HCT116 (cell line): ENCODE results near the gene SNX2. TPM values are rescaled to one million over a fixed set of nuclear protein-coding genes. Genes with fewer than 3 reads are reported as not detected.

ENCODE experiments used
- ATAC-seq: fragments of 200-7000 bp; cut with Tn5 transposase; 2 replicates; pipeline ENCODE4 v1.9.1; 2020; ENCODE audit warnings: mild to moderate bottlenecking, moderate library complexity
- BruUV-seq: library from RNA; stranded (reverse); fragments of 400-500 nt; replicated peaks from 2 replicates; lab custom pipeline; 2021; lab: Mats Ljungman, UMichigan
- CTCF ChIA-PET: fragments of 300-600 bp; sonication (Branson Sonifier 250); formaldehyde crosslinking; loops from one replicate; lab custom pipeline; 2021; ENCODE audit warnings: antibody characterized with exemption; lab: Charles Lee
- POLR2A ChIA-PET: fragments of 300-600, 350-600 bp; sonication (Branson Sonifier 250); formaldehyde crosslinking; loops from one replicate; lab custom pipeline; 2021; ENCODE audit warnings: antibody characterized with exemption; lab: Charles Lee
- RAD21 ChIA-PET, 2 experiments: fragments of 300-600 bp; sonication (Branson Sonifier 250); formaldehyde crosslinking; loops; one replicate each; lab custom pipeline; 2023; ENCODE audit warnings: low total read pairs in 2 of 2; ENCODE audit not compliant: uncharacterized antibody in 2 of 2, unreplicated experiment in 2 of 2, low non-redundant PET in 1 of 2; lab: Charles Lee
- DNase-seq: peaks from one replicate; pipeline ENCODE4 v3.0.0-alpha.2; 2010; ENCODE audit warnings: low read depth, low spot score
- H2AFZ ChIP-seq: fragments of 200-600 bp; shearing (Covaris generic), sonication (generic); 2 replicates; pipeline ENCODE4 v1.6.1; 2017; ENCODE audit warnings: low read depth, mixed run types, mixed read lengths, antibody characterized with exemption, low read length; ENCODE audit not compliant: poor library complexity, severe bottlenecking
- H3K27ac ChIP-seq: 2 replicates; pipeline ENCODE4 v1.5.1; 2012; ENCODE audit warnings: low read depth, low read length
- H3K27me3 ChIP-seq: fragments of 200-600 bp; sonication (generic); 2 replicates; pipeline ENCODE4 v1.6.1; 2016; ENCODE audit warnings: mixed run types, low read length, mixed read lengths; ENCODE audit not compliant: insufficient read depth
- H3K36me3 ChIP-seq, 2 experiments: fragments of 200-500 bp in 1 of 2; fragments of 200-600 bp in 1 of 2; sonication (Bioruptor generic) in 1 of 2; sonication (generic) in 1 of 2; 2 replicates each; pipeline versions ENCODE4 v1.5.1 to v1.6.1; 2014 to 2016; ENCODE audit warnings: low read length in 2 of 2, inconsistent platforms in 1 of 2, mixed read lengths in 1 of 2, mixed run types in 1 of 2; ENCODE audit not compliant: insufficient read depth in 2 of 2, control insufficient read depth in 1 of 2
- H3K4me1 ChIP-seq, 2 experiments: fragments of 200-600 bp in 1 of 2; sonication (generic) in 1 of 2; 2 replicates each; pipeline versions ENCODE4 v1.5.1 to v1.6.1; 2012 to 2017; ENCODE audit warnings: low read length in 2 of 2, inconsistent platforms in 1 of 2, mild to moderate bottlenecking in 1 of 2, mixed read lengths in 1 of 2, mixed run types in 1 of 2, moderate library complexity in 1 of 2; ENCODE audit not compliant: insufficient read depth in 2 of 2, control insufficient read depth in 1 of 2
- H3K4me2 ChIP-seq: fragments of 200-600 bp; sonication (generic); 2 replicates; pipeline ENCODE4 v1.6.1; 2017; ENCODE audit warnings: mixed run types, low read length, mixed read lengths
- H3K4me3 ChIP-seq, 2 experiments: fragments of 200-600 bp in 1 of 2; sonication (generic) in 1 of 2; replicated peaks in 1 of 2; 2 replicates each; pipeline ENCODE4 v1.5.1; 2011 to 2016; ENCODE audit warnings: low read length in 2 of 2, control low read depth in 1 of 2, low read depth in 1 of 2, mild to moderate bottlenecking in 1 of 2, mixed read lengths in 1 of 2, mixed run types in 1 of 2
- H3K79me2 ChIP-seq: fragments of 200-600 bp; sonication (generic); 2 replicates; pipeline ENCODE4 v1.6.1; 2017; ENCODE audit warnings: mild to moderate bottlenecking, mixed run types, low read length, moderate library complexity, mixed read lengths; ENCODE audit not compliant: insufficient read depth
- H3K9ac ChIP-seq: fragments of 200-600 bp; sonication (generic); 2 replicates; pipeline ENCODE4 v1.6.1; 2016; ENCODE audit warnings: low read length, mixed read lengths
- H3K9me2 ChIP-seq: fragments of 200-600 bp; sonication (generic), shearing (Covaris generic); 2 replicates; pipeline ENCODE4 v1.6.1; 2017; ENCODE audit warnings: mixed run types, mild to moderate bottlenecking, moderate library complexity; ENCODE audit not compliant: insufficient read depth
- H3K9me3 ChIP-seq, 2 experiments: fragments of 200-500 bp in 1 of 2; fragments of 200-600 bp in 1 of 2; sonication (Bioruptor generic) in 1 of 2; sonication (generic) in 1 of 2; 2 replicates each; pipeline ENCODE4 v1.6.1; 2014 to 2017; ENCODE audit warnings: low read length in 2 of 2, mixed read lengths in 2 of 2, inconsistent platforms in 1 of 2, low read depth in 1 of 2, mild to moderate bottlenecking in 1 of 2, mixed run types in 1 of 2, moderate library complexity in 1 of 2; ENCODE audit not compliant: control insufficient read depth in 1 of 2, insufficient read depth in 1 of 2
- H4K20me1 ChIP-seq: fragments of 200-600 bp; sonication (generic), shearing (Covaris generic); 2 replicates; pipeline ENCODE4 v1.6.1; 2017; ENCODE audit warnings: mixed run types, mild to moderate bottlenecking, moderate library complexity; ENCODE audit not compliant: insufficient read depth
- CBX3 ChIP-seq: IDR thresholded peaks from 2 replicates; pipeline ENCODE4 v1.6.1; 2012; ENCODE audit warnings: low read depth
- CEBPB ChIP-seq: IDR thresholded peaks from 2 replicates; pipeline ENCODE4 v1.6.1; 2012; ENCODE audit warnings: low read depth
- CTCF ChIP-seq, 3 experiments: fragments of 200-600 bp in 1 of 3; sonication (generic) in 1 of 3; IDR thresholded peaks in 2 of 3; conservative IDR thresholded peaks in 1 of 3; 2 replicates each; pipeline ENCODE4 v1.5.1; 2012 to 2017; ENCODE audit warnings: low read depth in 2 of 3, low read length in 2 of 3, antibody characterized with exemption in 1 of 3, borderline replicate concordance in 1 of 3, control low read depth in 1 of 3, mild to moderate bottlenecking in 1 of 3, mixed read lengths in 1 of 3, mixed run types in 1 of 3, moderate library complexity in 1 of 3; ENCODE audit not compliant: insufficient read depth in 1 of 3
- EZH2phosphoT487 ChIP-seq: fragments of 200-600 bp; IDR thresholded peaks from 2 replicates; pipeline ENCODE4 v1.6.1; 2018; ENCODE audit warnings: antibody characterized with exemption, borderline replicate concordance
- FOSL1 ChIP-seq: IDR thresholded peaks from 2 replicates; pipeline ENCODE4 v1.6.1; 2012; ENCODE audit warnings: low read depth
- JUND ChIP-seq: IDR thresholded peaks from 2 replicates; pipeline ENCODE4 v1.6.1; 2012
- POLR2A ChIP-seq: IDR thresholded peaks from 2 replicates; pipeline ENCODE4 v1.7.0; 2011; ENCODE audit warnings: borderline replicate concordance; ENCODE audit not compliant: insufficient read depth, insufficient read length; ENCODE audit errors: extremely low read depth
- TCF7L2 ChIP-seq: IDR thresholded peaks from 2 replicates; pipeline ENCODE4 v1.7.0; 2011; ENCODE audit warnings: borderline replicate concordance, inconsistent platforms; ENCODE audit not compliant: insufficient read depth, insufficient read length; ENCODE audit errors: extremely low read depth
- ZBTB33 ChIP-seq: IDR thresholded peaks from 2 replicates; pipeline ENCODE4 v1.6.1; 2011; ENCODE audit warnings: mild to moderate bottlenecking, low read length, moderate library complexity; ENCODE audit not compliant: insufficient replicate concordance; ENCODE audit errors: extremely low read depth
- ZFX ChIP-seq: fragments of 450-650 bp; IDR thresholded peaks from 2 replicates; pipeline ENCODE4 v1.6.1; 2017
- intact Hi-C: fragments of 100-400 bp; cut with micrococcal nuclease; formaldehyde crosslinking; loops from 2 replicates; pipeline ENCODE4 v1.10.0; 2022
- total RNA-seq: library from RNA; stranded (reverse); gene quantifications from one replicate; pipeline ENCODE4 v1.2.1, GENCODE V29; 2021; ENCODE audit not compliant: unreplicated experiment
- TF ChIP-seq, protein P1 (sequence below): IDR thresholded peaks from 2 replicates; pipeline ENCODE4 v1.6.1; 2012

The SNX2 gene
- total RNA-seq, 1 experiment from 2014 or later: 57.7 TPM

DNA sequence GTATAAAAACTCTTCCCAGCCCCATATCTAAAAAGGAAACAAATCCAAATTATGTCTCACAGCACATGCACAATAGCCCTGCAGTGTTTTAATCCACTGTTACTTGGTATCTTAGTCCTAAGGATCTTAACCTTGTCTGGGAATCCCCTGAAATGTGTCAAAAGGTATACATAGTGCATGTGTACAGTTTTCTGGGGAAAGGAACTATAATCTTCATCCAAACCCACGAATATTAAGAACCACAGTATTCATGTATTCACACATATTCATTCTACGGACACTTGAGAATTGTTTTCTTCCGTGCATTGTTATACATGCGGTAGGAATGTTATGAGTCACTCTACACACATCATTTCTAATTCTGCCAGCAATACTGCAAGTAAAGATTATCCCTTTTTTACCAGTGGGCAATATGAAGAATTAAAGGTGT, 47.8 kb upstream of the SNX2 start:
- ChIA-PET RAD21 (no interaction called here), POLR2A (no interaction called here)
- Histone ChIP-seq H3K4me1 (peaks cover 0 to 9% of the 10 kb centered on the region in 2 experiments; a peak in 2 of 4 replicates), H3K9me3 (no peaks in the 10 kb centered on the region), H3K27me3 (no peaks in the 10 kb centered on the region), H3K9me2 (no peaks in the 10 kb centered on the region), H3K27ac (no peak overlapping the region), H4K20me1 (no peaks in the 10 kb centered on the region), H3K79me2 (no peaks in the 10 kb centered on the region), H3K9ac (no peak overlapping the region), H3K4me2 (peak overlapping the region; percentile 58), H3K4me3 (no peak overlapping the region), H2AFZ (peak overlapping the region; percentile 81)
- ATAC-seq (peak; percentile 75), DNase-seq (peak; percentile 12)
- no TSS peak for BruUV-seq
- intact Hi-C loops: no loop called here
- TF ChIP-seq JUND (peak; percentile 35; the same call in 1 of the 2 replicates), CEBPB (no peak), CBX3 (no peak), FOSL1 (peak; percentile 48; the same call in 1 of the 2 replicates)
- TF ChIP-seq, all 23 proteins: peak for 2
- CTCF ChIA-PET: no interaction called here
- H3K36me3 ChIP-seq: no peaks in the 10 kb centered on the region

DNA sequence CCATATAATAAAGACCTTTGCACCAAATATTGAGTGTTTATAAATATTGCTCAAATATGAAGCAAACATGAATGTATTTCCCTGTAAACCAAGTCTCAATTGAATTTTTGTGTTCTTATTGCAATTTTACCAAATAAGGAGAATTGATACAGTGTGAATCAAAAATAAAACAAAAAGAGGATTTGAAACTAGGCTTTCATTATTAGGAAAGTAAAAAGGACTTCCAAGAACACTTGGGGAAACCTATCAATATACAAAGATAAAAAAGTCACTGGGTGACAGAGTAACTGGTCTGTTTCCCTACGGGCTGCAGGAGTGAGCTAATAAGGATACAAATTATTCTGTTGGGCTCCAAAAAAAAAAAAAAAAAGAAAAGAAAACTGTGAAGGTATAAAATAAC, 44.8 kb upstream of the SNX2 start:
- Histone ChIP-seq H3K9me3 (no peaks in the 10 kb centered on the region), H3K9ac (no peak overlapping the region), H3K36me3 (no peaks in the 10 kb centered on the region), H3K27ac (no peak overlapping the region), H4K20me1 (no peaks in the 10 kb centered on the region), H3K4me1 (peaks cover 0 to 9% of the 10 kb centered on the region in 2 experiments; a peak in 2 of 4 replicates), H3K4me2 (no peak overlapping the region), H3K27me3 (no peaks in the 10 kb centered on the region), H3K79me2 (no peaks in the 10 kb centered on the region), H3K4me3 (no peak overlapping the region), H3K9me2 (no peaks in the 10 kb centered on the region), H2AFZ (no peak overlapping the region)
- DNase-seq (no peak), ATAC-seq (no peak)
- ChIA-PET RAD21 (no interaction called here), CTCF (no interaction called here), POLR2A (no interaction called here)
- BruUV-seq: no TSS peak
- intact Hi-C loops: no loop called here
- TF ChIP-seq, protein P1, sequence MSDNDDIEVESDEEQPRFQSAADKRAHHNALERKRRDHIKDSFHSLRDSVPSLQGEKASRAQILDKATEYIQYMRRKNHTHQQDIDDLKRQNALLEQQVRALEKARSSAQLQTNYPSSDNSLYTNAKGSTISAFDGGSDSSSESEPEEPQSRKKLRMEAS: no peak
- TF ChIP-seq POLR2A: no peak
- TF ChIP-seq CTCF (IDR thresholded peaks at IDR 0.05 in 2 of 3, conservative IDR thresholded peaks at IDR 0.05 in 1 of 3; ENCODE audit: borderline replicate concordance in 1 of 3, insufficient read depth in 1 of 3, low read depth in 2 of 3, low read length in 2 of 3): no peak
- TF ChIP-seq TCF7L2: no peak
- TF ChIP-seq EZH2phosphoT487: no peak
- TF ChIP-seq ZFX: no peak
- TF ChIP-seq ZBTB33: no peak
- TF ChIP-seq, all 23 proteins: peak for 0
